ENCODE results near the gene CACNG3. TPM values are rescaled to one million over a fixed set of nuclear protein-coding genes. Genes with fewer than 3 reads are reported as not detected.

Gene CACNG3
- total RNA-seq (2022; extraction: Qiagen RNA extraction; ENCODE audit: low read depth): not detected in 5 replicates

GRCh38 chr16:24255456-24256371 is at the start of gene CACNG3:
Gene CACNG3, plus strand, starts transcription at chr16:24256335. Its CDS starts 420 bp downstream, at chr16:24256755.

All from A549 treated with GW870086 at 1 μM for 4 hours (cell line).